ENCODE measurements around the gene STK11.
A peak's percentile ranks its signal among the peaks of the same experiment; 100 is the strongest.

STK11 gene

DNA sequence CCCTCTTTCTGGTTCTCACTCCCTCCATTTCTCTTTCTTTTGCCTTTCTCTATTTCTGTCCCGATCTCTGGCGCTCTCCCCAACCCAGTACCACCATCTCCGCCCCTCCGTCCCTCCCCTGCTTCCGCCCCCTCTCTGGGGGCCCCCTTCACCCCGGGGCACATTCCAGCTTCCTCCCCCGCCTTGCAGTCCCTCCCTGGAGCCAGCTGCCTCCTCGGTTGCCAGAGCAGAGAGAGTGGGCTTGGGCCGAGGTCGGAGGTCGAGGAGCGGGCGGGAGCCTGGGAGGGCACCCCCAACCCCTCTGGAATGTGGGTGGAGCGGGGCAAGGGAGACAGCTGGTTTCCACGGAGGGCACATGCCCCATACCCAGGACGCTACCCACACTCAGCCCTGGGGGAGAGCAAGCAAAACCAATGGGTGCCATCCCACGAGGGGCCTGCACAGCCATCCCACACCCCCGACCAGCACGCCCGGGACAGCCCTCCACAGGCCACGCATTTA, 57.1 kb downstream of the STK11 start:
- peak; percentile 71 for DNase-seq

DNA sequence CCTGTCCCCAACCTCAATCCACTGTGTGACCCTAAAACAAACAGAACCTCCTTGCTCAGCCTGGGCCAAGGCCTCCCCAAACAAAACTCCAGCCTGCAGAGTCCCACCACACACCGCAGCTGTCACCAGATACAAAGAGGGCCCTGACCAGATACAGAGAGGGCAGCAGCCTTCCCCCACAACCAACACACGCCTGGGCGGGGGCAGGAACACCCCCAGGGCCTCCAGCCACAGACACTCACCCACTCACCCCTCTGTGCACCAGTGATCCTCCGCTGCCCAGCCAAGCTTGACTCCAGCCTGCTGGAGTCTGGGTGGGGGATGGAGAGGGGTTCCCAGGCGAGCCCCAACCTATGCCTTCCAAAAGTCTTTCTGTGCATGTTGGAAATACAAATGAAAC, 57.6 kb downstream of the STK11 start:
- no peak for DNase-seq

GRCh38 chr19:1264801-1265614, 59.4 kb downstream of the STK11 start:
- DNase-seq, result peak; percentile 94

DNA sequence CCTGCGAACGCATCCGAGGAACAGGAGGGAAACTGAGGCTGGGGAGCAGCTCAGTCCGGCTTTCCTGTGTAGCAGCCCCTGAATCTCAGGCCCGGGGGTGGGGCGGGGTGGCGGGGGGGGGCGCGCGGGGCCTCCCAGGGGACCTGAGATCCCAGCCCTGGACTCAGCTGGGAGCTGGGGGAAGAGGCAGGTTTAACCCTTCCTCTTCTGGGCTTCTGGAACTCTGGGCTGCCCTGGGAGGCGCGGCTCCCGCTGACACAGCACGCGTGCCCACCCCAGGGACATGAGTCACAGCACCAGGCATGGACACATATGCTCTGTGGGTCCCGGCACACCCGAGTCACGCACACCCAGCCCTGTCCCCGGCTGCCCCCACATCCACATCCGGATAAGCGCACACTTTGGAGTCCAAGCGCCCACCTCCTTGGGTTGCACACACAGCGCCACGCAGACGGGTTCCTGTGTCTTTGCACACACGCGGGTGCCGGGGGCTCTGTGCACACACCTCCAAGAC, 60.1 kb downstream of the STK11 start:
- DNase-seq, result peak; percentile 66

GRCh38 chr19:1266129-1266915, 60.7 kb downstream of the STK11 start:
- peak; percentile 93 for DNase-seq

GRCh38 chr19:1266916-1267476, 61.4 kb downstream of the STK11 start:
- peak; percentile 37 for DNase-seq

DNA sequence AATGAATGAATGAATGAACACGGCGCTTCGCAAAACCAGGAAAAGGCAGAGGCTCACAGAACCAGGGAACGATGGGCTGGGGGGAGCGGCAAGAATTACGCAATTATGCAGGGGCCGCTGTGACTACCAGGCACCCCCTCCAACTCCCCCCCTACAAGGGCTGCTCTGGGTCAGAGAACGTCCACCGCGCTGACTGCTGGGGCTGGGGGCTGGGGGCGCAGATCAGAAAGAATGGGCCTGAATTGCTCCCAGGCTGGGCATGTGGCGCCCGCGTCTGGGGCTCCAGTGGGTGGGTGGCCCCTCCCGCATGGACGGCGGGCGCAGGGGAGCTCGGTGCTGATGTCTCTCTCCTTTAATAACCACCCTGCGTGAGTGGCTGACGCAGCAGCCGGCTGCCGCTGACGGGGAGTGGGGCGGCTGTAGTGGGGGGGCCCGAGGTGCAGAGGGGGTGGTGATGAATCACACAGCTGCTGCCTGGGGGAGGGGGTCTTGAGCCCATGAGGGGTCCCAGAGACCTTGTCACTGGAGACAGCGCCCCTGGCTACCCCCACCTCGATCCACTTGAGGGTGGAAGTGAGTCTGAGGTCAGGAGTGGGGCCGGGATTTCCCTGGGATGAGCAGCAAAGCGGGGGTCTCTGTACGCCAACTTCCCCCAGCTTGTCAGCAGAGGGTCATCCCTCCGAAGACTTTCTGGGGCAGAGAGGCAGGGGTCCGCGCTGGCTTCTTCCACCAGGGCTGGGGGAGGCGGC, 62.1 kb downstream of the STK11 start:
- DNase-seq, result no peak

- no peak for DNase-seq
Observed at GRCh38 chr19:1268226-1269064, 62.9 kb downstream of the STK11 start.

- peak; percentile 95 for DNase-seq
Observed at GRCh38 chr19:1269065-1269477, 63.5 kb downstream of the STK11 start, which contains the start of gene CIRBP. Gene CIRBP (plus strand): TSS chr19:1269332. CDS start chr19:1270934, 1,602 bp downstream.

GRCh38 chr19:1269478-1270212, 64.1 kb downstream of the STK11 start:
- peak; percentile 82 for DNase-seq

- no peak for DNase-seq
Observed at GRCh38 chr19:1270213-1270853, 64.8 kb downstream of the STK11 start.

- no peak for DNase-seq
Observed at GRCh38 chr19:1270854-1271527, 65.4 kb downstream of the STK11 start.

DNA sequence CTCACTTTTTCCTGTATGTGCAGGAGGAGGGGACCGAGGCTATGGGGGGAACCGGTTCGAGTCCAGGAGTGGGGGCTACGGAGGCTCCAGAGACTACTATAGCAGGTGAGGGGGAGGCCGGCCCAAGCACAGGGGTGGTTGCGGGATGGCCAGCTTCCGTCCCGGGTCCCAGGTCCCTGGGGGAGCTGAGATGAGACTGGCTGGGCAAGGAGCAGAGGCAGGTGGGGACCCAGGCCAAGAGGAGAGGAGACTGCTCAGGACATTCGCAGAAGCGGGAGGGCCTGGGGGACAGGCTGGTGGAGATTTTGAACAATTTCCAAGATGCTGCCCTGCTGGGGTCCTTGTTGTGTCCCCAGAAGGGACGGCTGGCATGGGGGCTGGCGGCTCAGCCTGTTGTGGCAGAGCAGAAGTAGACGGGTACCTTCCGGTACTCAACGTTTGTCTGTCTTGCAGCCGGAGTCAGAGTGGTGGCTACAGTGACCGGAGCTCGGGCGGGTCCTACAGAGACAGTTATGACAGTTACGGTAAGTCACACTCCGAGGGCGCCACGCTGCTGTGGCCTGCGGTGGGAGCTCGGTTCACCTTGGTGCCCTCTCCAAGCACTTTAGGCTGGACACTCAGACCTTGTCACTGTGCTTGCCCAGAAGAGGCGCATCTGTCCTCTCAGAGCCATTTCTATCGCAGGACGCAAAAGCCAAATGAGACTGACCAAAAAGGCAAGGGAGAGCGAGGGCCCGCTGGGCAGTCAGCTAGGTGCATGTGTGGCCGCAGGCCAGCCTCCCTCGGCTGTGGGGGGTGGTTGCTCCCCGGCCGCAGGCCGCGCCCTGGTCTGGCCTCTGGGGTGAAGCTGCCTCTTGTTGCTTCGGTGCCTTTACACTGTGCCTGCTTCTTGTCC, 66.2 kb downstream of the STK11 start:
- no peak for DNase-seq

DNA sequence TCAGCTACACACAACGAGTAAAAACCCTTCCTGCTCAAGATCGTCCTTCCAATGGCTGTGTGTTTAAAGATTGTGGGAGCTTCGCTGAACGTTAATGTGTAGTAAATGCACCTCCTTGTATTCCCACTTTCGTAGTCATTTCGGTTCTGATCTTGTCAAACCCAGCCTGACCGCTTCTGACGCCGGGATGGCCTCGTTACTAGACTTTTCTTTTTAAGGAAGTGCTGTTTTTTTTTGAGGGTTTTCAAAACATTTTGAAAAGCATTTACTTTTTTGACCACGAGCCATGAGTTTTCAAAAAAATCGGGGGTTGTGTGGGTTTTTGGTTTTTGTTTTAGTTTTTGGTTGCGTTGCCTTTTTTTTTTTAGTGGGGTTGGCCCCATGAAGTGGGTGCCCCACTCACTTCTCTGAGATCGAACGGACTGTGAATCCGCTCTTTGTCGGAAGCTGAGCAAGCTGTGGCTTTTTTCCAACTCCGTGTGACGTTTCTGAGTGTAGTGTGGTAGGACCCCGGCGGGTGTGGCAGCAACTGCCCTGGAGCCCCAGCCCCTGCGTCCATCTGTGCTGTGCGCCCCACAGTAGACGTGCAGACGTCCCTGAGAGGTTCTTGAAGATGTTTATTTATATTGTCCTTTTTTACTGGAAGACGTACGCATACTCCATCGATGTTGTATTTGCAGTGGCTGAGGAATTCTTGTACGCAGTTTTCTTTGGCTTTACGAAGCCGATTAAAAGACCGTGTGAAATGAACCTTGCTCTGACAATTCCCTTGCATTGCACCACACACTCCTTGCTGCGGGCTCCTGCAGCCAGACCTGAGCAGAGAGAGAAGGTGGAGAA, 67.1 kb downstream of the STK11 start:
- DNase-seq, result no peak

DNA sequence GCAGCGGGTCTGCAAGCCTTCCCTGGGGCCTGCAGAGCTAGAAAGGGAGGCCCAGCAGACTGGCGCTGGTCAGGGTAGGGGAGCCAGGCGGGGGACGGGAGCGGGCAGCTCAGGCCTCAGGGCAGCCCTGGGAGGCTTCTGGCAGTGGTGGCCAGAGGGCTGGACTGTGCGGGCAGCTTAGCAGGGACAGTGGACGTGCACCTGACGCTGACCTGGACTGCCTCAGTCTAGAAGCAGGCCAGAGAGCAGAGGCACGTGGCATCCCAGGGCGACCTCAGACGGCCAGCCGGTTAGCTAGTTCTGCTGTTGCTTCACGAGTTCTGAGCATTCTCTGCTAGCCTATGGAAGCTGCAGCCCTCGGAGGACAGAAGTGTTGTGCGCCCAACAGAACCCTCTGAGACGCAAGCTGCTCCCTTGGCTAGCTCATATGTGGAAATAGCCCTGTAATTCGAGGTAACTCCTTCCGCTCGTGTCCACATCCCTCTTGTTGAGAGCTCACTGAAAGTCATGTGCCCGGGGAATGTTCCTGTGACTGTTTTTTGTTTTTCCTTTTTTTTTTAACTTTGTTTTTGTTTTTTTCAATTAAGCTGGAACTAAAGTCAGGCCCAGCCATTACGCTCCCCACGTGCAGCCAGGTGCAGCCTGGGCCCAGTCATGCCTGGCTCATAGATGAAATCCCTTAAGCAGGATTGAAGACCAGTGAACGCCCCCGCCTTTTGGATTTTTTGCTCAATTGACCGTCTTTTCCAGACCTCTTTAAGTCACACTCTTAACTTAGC, 67.9 kb downstream of the STK11 start:
- no peak for DNase-seq

GRCh38 chr19:1274081-1274851, 68.7 kb downstream of the STK11 start:
- no peak for DNase-seq

All from NCI-H226 (cell line).